ENCODE data around the gene SH3GL1.

Gene SH3GL1, protein sequence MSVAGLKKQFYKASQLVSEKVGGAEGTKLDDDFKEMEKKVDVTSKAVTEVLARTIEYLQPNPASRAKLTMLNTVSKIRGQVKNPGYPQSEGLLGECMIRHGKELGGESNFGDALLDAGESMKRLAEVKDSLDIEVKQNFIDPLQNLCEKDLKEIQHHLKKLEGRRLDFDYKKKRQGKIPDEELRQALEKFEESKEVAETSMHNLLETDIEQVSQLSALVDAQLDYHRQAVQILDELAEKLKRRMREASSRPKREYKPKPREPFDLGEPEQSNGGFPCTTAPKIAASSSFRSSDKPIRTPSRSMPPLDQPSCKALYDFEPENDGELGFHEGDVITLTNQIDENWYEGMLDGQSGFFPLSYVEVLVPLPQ

DNA sequence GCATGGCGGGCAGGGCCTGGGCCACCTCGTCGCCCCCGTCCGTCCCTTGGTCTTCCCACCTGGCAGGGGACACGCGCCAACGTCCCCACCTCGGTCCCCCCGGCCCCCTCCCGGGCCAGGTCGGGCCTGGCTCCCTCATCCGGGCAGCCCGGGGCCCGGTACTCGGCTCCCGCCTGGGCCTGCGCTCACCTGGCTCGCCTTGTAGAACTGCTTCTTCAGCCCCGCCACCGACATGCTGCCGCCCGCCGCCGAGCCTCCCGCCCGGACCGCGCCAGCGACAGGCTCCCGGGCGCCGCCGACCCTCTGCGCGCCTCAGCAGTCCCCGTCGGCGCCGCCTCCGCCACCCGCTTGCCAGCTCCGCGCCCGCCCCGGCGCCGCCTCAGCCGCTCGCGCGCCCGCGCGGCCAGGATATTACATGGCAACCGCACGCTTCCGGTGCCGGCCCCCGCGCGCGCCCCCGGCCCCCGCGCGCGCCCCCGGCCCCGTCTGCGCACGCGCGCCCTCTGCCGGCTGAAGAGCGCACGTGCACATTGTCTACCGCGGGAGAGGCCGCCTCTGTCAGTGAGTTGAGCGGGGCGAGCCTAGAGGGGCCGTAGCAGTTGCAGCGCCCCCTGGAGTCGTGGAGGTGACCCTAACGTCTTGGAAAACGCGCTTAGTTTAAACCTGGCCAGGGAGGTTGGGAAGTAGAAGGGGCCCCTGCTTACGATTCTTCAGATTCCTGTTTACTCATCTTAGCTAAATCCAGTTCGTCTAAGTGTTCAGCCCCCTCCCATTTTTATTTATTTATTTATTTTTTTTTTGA is at the start of gene SH3GL1:
SH3GL1 (minus strand) TSS at position 413 of the 802 bp plus-strand sequence; CDS start at position 234, 179 bp downstream.
- peak; percentile 95 for DNase-seq

DNA sequence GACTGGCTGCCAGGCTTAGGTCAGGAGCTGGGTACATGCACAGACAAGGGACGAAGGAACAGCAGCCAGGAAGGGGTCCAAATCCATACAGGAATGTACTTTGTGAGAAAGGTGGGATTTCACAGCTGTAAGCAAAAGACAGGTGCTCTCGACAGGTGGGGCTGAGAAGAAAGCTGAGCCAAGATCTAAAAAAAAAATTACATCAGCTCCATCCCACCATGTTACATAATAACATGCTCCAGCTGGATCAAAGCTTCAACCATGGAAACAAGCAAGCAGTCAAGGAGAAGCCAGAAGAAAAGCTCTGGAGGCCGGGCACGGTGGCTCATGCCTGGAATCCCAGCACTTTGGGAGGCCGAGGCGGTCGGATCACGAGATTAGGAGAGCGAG is 49.3 kb upstream of the SH3GL1 start:
- no peak for DNase-seq

DNA sequence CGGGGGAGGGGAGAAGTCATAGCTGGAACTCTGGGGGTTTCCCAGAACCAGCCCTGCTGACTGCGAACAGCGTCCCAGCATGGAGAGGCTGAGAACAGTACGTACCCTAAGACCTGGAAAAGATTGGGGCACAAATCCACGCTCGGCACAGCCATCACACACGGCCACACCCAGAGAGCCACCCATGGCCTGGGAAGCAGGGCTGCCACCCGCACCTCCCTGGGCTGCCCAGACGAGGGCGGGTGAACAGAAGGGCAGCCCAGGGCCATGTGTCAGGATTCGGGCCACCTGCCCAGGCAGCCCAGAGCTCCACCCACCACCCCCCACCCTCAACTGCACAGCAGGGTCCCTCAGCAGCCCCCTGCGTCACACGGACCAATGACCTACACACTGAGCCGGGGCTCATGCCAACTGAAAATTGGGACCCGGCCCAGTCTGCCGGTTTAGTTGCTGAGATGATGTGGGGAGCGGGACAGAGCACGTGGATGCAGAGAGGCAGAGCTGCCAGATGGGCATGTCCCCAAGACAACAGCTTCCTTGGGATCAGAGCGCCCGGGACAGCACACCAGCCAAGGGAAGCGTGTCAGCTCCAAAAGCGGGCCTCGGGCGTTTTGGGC is 48.8 kb upstream of the SH3GL1 start:
- no peak for DNase-seq

DNA sequence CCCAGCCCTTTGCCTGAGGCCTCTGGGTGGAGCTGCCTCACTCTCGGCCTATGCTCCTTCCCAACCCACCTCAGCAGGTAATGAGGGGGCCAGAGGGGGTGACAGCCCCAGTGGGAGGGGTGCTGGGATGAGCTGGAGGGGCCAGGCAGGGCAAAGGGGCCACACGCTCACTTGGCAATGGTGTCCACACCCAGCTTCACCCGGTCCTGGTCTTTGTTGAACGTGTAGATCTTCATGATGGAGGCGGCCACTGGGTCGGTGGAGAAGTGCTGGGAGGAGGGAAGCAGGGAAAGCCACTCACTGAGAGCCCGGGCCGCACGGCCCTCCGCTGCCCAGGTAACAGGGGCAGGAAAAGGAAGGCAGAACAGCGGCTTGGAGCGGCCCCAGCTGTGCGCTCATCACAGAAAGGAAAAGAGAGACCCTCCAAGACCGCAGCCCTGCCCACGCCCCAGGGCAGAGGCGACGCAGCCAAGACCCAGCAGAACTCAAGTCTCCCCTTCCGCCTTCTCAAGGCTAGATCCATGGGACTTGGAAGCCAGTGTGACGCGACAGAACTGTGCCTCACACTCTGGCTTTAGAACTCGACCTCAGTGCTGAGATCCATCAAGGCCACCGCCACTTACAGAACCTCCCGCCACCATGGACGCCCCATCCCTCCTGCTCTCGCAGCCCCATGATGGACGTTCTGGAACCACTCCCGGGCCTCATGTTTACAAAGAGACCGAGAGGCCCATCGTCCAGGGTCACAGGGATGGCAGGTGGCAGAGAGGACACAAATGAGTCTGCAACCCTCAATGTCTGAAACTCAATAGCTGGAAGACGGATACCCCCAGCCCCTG is 48.0 kb upstream of the SH3GL1 start:
- DNase-seq = no peak

DNA sequence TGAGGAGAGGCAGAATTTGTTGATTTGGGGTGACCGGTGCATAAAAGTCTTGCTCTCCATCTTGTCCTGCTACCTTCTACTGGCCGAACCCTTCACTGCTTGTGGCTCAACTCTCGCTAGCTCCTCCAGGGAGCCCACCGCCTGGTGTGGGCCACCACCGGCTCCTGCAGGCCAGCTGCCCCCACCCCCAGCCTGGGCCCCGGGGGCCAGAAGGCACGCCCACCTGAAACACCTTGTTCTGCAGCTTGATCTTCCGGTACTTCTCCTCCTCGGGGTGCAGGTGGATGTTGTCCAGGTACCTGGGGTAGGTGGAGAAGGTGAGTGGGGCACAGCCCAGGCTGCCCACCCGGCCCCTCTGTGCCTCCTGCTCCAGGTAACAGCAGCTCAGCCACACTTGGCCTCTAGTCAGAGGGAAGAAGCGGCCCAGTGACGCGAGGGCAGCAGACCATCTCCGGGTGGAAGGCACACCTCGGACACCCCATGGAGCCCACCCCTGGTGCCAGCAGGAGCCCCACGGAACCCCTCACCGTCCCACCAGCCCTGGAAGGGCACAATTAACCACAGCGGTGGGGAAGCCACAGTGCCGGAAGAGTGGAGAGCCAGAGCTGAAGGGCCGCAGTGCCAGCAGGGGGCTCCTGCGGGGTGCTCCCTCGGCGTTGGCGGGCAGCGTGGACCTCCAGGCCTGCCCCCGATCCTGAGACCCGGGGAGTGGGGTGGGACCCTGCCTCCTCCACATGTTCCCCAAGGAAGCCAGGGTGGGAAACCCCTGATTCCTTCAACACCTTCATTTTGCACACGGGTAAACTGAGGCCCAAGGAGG is 47.2 kb upstream of the SH3GL1 start:
- DNase-seq = no peak

DNA sequence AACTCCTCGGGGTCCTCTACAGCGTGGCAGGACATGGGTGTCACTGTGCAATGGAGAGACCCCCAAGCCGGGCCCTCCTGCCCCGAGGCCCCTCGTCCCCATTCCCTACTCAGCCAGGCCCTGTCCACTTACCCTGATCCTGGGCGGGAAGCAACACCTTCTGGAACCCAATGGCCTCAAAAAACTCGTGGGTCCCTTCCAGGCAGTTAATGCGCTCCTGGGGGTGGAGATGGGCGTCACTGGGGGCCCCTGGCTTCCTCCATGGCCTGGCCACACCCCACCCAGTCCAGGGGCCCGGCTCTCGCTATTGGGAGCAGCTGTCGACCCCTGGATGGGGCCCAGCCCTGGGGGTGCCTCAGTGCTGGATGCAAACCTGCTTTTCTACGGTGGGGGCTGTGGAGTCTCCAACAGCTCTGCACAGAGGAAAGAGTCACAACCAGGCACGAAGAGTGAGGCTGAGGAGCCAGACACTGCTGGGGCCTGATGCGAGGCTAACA is 46.4 kb upstream of the SH3GL1 start:
- no peak for DNase-seq

DNA sequence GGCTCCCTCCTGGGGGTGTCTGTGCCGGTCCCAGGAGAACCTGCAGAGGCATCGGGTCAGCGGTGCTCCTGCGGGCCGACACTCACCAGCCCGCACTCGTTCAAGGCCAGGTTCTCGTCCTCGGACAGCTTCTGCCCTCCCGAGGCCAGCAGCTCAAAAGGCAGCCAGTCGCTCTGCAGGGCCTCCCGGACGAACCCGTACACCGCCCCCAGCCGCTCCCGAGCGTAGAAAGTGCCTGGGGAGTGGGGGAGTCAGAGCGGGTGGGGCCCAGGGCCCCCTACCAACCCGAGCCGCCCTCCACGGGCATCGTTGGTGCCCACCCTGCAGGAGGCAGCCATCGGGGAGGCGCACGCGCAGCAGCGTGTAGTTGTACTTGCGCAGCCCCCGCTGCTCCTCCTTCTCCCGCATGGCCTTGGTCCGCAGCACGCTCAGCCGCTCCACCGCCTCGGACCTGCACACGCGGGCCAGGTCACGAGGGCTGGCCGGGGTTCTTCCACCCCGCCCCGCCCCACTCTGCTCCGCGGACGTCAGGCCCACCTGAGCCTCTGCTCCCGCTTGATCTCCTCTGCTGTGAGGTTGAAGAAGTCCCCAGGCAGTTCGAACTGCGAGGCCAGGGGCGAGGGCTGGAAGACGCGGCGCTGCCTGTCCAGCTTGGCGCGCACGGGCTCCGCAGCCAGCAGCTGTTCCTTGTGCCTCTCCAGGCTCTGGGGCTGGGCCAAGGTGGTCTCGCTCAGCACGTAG is 45.8 kb upstream of the SH3GL1 start:
- DNase-seq = no peak

DNA sequence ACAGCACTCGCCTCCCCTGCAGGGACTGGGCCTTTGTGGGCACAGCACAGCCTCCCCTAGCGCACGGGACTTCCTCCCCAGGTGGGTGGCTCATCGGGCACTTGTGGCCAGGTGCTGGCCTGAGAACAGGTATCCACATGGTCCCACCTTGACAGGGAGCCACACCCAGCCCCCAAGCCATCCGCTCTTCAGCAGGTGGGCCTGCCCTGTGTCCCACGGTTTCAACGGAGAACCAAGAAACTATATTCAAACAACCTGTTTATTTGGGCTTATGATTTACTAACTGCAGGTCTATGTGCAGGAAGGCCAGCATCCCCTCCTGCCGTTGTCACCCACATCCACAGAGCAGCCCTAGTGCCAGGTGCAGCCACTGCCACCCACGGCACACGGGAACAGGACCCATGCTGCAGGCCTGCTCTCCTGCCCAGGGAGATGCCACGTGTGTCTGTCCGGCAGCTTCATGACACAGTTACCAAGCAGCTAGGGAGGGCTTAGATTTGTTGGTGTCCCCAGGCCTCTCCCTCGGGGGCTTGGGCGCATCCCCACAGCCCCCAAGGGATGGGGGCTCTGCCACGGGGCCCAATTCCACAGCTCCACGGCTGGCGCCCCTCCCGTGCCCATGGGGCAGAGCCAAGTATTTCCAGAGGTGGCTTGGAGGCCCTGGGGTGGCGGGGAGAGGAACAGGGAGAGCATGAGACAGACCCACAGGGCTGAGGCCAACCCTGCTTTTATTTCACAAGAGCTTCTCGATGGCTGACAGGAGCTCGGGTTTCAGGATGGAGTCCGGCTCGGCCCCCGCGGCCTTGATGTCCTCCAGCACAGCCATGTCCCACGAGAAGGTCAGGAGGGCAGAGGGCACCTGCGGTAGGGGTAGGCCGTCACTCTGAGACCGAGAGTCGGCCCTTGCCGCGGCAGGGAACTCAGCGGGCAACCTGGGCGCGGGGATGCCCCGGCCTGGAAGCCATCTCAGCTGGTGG is 44.7 kb upstream of the SH3GL1 start:
- no peak for DNase-seq

DNA sequence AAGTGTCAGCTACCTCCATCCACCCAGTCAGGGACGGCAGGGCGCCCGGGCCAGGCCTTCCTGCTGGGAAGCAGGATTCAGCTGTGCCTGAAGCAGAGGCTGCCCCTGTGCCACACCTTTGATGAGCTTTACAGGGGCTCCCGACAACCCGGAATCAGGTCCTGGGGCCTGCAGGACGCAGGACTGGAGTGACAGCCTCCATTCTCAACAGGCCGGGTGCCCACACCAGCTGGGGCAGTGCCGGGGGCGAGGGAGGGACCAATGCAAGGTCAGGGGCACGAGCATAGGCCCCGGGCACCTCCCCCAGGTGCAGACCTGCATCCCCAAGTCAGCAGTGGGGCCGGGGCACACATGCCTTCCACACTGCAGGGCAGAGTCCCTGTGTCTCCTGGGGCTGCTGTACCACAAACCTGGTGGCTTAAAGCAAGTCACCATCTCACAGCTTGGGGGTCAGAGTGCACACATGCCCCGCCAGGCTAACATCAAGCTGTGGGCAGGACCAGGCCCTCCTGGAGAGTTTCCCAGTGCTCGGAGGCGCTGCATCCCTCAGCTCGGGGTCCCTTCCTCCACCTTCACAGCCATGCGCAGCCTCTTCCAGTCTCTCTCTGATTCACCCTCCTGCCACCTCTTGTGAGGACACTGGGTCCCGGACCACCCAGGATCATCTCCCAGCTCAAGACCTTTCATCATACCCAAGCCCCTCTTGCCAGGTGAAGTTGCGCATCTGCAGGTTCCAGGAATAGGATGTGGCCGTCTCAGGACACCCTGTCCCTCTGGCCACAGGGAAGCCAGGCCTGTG is 43.8 kb upstream of the SH3GL1 start:
- no peak for DNase-seq

DNA sequence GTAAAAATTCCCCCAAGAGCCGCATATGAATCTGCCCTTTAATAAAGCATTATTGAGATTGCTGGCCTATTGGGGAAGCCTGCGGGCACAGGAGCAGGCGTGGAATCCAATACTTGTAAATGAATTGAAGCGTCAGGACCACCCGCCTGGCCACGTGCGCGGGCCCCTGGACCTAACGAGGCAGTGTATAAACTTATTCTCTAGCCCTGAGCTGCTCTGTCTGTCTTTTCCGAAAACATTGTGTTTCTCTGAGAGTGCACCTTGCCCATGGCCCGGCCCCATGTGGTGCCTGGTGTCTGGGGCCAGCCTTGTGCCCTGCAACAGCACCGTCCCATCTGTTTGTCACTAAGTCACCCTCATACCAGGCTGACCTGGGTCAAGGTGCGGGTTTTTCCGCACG is 42.8 kb upstream of the SH3GL1 start:
- DNase-seq = no peak

DNA sequence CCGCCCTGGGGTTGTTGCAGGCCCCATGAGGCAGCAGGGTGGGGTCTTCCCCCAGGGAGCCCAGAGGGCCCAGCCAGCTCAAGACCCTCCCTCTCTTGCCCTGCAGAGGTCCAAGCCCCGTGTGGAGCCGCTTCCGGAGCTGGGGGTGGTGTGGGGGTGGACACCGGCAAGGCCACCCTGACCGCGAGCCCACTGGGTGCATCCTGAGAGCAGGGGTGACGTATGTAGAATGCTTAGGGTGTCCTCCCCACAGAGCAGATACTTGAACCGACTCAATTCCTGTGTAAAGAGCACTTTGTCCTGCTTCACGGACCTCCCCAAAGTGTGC is 42.4 kb upstream of the SH3GL1 start:
- DNase-seq = no peak

DNA sequence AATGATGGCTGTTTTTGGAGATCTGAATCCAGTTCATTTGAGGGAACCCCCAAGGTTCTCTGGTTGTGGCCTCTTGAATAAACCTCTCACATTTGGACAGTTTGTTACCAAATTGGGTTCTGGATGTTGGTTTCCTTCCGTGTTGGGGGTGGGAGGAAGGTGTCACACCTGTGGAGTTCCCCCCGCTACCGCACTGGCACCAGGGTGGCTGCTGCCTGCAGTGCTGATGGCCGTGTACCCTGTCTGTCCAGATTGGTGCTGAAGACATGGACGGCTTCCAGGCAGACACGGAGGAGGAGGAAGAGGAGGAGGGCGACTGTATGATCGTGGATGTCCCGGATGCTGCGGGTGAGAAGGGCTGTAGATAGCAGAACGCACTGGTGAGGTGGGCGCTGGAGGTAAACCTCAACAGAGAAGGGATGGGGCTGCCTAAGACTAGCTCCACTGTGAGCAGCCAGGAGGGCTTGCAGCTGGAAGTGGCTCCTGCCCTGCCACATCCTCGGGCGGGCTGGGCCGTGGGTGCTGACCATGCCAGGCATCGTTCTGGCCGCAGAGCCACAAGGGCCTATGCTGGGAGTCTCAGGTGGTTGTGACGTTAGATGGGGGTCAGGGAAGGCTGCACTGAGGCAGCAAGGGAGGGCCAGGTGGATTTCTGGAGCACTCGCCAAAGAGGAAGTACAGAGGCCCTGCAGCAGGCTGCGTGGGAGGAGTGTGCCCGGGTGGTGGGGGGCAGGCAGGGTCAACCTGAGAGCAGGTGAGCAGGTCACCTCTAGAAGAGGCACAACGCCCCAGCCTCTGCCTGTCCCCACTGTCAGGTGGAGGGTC is 41.9 kb upstream of the SH3GL1 start:
- DNase-seq = no peak

DNA sequence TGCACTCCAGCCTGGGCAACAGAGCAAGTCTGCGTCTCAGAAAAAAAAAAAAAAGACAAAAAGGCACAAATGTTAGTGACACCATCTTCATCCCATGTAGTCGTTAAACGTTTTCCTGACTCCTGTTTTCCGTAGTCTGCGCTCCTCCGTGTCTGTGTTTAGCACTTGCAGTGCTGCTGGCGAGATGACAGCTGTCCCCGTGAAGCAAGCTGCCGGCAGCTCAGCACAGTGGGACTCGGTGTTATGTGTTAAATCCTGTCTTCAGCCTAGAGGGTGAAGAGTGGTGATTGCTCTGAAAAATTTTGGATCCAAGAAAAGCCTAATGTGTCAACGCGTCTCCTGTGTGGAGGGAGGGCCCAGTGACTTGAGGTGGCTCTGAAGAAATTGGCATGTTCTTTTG is 38.9 kb upstream of the SH3GL1 start:
- no peak for DNase-seq

DNA sequence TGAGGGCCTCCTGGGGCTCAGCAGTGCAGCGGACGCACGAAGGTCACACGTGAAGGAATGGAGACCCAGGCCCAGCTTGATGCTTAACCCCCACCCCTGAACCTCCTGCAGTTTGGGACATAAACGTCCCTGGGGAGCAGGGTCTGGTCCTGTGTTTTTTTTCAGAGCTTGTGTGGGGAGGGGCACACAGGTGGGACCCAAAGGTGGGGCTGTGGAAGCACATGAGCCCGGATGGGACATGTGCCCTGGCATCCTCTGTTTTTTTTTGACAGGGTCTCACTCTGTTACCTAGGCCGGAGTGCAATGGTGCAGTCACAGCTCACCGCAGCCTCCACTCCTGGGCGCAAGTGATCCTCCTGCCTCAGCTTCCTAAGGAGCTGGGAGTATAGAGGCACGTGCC is 36.8 kb upstream of the SH3GL1 start:
- DNase-seq = no peak

DNA sequence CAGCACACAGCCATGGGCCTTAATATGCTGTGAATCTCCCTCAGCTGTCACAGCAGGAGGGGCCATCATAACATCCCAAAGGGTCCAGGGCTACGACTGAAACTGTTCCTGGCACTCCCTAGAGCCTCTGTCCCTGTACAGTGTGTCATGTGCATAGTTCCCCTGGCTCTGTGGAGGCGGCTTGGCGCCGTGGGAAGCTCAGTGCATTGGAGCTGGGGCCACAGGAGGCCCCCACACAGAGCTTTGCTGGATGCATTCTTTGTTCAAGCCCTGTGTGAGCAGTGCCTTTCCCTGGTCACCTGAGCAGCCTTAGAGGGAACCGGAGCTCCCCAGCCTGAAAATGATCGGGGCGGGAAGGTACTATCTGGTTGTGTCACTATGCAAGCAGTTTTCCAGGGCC is 35.9 kb upstream of the SH3GL1 start:
- no peak for DNase-seq

DNA sequence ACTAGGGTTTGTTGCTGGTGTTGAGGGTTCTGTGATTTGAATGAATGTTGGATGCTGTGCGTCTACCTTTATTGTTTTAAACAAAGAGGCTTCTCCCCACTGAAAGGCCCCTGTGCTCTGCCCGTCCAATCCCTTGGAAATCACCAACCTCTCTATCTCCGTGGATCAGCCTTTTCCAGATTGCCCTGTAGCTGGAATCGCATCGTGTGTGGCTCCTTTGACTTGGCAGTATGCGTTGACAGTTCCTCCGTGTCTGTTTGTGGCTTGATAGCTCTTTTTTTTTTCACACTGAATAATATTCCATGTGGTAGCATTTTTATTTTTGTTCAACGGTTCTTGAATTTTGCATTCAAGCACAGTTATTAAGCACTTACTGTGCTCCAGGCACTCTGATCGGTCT is 34.0 kb upstream of the SH3GL1 start:
- DNase-seq = no peak

DNA sequence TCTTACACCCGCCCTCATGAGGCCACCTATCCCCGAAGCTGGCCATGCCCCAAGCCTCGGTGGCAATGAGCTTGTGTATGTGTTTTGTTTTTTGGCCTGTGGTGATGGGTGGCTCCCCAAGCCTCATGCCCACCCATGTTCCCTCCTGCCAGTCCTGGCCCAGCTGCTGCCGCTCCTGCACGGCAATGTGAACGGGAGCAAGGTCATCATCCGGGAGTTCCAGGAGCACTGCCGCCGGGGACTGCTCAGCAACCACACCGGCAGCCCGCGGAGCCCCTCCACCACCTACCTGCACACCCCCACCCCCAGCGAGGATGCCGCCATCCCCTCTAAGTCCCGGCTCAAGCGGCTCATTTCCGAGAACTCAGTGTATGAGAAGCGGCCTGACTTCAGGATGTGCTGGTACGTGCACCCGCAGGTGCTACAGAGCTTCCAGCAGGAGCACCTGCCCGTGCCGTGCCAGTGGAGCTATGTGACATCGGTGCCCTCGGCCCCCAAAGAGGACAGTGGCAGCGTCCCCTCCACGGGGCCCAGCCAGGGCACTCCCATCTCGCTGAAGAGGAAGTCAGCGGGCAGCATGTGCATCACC is 32.7 kb upstream of the SH3GL1 start:
- DNase-seq = no peak

Measured in suppressor macrophage treated with lipopolysaccharide for 4 hours (primary cell).